ENCODE measurements around the gene NTRK2.
A peak's percentile ranks its signal among the peaks of the same experiment; 100 is the strongest.

The NTRK2 gene

DNA sequence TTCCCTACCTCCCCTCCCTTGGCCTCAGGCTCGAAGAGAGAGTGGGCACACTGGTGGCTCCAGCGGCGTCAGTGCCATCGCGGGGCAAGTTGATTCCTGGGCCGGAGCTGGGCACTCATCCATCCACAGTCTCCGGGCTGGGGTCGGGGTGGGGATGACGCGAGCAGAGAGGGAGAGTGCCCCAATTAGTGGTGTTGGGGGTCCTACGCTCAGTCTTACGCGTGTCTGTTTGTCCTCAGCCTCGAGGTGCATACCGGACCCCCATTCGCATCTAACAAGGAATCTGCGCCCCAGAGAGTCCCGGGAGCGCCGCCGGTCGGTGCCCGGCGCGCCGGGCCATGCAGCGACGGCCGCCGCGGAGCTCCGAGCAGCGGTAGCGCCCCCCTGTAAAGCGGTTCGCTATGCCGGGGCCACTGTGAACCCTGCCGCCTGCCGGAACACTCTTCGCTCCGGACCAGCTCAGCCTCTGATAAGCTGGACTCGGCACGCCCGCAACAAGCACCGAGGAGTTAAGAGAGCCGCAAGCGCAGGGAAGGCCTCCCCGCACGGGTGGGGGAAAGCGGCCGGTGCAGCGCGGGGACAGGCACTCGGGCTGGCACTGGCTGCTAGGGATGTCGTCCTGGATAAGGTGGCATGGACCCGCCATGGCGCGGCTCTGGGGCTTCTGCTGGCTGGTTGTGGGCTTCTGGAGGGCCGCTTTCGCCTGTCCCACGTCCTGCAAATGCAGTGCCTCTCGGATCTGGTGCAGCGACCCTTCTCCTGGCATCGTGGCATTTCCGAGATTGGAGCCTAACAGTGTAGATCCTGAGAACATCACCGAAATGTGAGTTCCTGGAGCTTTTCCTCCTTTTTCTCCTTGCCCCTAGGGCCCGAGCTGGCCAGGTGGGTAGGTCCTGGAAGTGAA, 861 bp downstream of the NTRK2 start:
- Mint-ChIP-seq H3K4me3 (no peak overlapping the region), H3K9me3 (peaks cover 4% of the 10 kb centered on the region in 2 donors), H3K36me3 (no peaks in the 10 kb centered on the region), H3K27me3 (peaks cover 53 to 79% of the 10 kb centered on the region in 2 donors), H3K4me1 (peaks cover 12 to 21% of the 10 kb centered on the region in 2 donors), H3K27ac (no peak overlapping the region)
- no peak for ATAC-seq (replicated peaks)
- DNase-seq: no peak

DNA sequence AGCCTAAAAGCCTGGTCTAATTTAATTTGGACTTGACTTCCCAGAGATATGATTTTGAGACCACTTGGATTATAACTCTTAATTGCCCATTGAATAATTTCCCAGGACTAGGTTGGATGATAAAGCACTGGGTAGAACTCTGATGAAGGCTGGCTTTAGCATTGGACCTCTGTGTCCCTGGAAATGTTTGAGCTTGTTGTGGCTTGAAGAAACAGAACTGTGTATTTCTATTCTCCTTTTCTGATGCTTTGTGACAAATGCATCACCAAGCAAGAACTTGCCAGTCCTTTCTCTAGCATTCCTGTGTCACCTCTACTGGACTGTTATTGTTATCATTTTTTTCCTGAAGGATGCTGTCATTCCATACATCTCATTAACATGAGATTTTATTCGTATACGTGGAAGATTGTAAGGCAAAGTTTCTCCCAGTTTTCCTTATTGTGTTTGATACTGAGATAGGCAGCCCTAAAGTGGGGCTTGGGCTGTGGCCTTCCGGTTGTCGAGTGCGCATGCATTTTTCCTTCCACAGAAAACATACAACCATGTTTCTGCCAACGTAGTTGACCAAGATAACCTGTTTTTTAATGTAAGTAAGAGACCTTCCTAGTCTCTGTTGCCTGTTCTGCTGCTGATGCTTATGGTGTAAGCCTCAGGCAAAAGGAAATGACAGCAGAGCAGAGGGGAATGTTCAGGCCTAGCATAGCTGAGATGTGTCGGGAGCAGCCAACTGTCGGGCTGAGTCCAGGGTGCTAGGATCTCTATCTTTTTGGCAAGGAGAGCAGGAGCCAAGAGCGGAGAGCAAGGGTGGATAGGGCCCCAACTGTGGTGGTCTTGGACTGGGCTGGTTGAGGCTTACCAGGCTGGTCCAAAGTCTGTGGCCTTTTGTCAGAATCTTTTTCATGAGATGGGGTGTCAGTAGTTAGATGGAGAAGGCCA, 2.3 kb downstream of the NTRK2 start:
- Mint-ChIP-seq H3K4me3 (no peak overlapping the region), H3K36me3 (no peaks in the 10 kb centered on the region), H3K27ac (no peak overlapping the region), H3K27me3 (peaks cover 41 to 66% of the 10 kb centered on the region in 2 donors), H3K9me3 (no peaks in the 10 kb centered on the region), H3K4me1 (peaks cover 12 to 21% of the 10 kb centered on the region in 2 donors)
- DNase-seq (no peak), ATAC-seq (replicated peaks) (no peak)

- Mint-ChIP-seq H3K9me3 (no peaks in the 10 kb centered on the region), H3K27me3 (peaks cover 26 to 63% of the 10 kb centered on the region in 2 donors), H3K4me1 (peaks cover 6 to 10% of the 10 kb centered on the region in 2 donors), H3K36me3 (no peaks in the 10 kb centered on the region), H3K27ac (no peak overlapping the region), H3K4me3 (no peak overlapping the region)
- ATAC-seq (replicated peaks): no peak
- DNase-seq: no peak
These were observed 4.3 kb downstream of the NTRK2 start for GRCh38 chr9:84673806-84674205.

DNA sequence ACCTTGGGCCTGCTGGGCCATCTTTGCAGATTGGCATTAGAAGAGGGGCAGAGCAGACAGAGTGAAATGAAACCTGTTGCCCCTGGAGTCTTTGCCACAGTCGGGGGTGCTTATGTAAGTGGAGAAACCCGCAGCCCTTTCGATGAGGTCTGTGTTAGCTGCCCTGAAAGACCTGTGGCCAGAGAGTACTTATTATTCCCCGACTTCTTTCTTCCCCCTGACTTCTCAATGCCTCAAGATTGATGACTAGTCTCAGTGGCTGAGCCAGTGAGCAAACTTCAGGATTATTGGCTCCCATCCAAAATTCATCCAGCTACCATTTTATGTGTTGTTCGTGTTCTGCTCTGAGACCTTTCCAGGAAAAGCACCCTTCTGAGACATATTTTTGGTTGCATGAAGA, 7.6 kb downstream of the NTRK2 start:
- Mint-ChIP-seq H3K27me3 (peaks cover 16 to 30% of the 10 kb centered on the region in 2 donors), H3K27ac (no peak overlapping the region), H3K4me1 (no peaks in the 10 kb centered on the region), H3K9me3 (no peaks in the 10 kb centered on the region), H3K4me3 (no peak overlapping the region), H3K36me3 (no peaks in the 10 kb centered on the region)
- DNase-seq: no peak
- ATAC-seq (replicated peaks): no peak

DNA sequence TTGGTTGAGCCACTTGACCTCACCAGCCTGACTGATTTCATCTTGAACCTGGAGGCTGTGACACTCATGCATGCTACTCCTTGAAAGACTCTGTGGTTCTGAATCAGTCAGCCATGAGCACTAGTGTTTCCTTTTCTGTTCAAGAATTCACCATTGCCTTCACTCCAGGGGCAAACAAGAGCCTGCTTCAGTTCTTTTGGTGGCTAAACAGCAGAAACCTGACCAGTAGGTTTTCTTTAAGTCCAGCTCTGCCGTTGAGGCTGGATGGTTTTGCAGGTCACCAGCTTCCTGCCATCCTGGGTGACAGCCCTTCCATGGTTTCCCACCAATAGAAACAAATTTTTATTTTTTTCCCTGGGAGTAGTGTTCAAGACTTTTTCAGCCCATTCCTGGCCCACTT, 10.0 kb downstream of the NTRK2 start:
- no peaks in the 10 kb centered on the region for H3K4me1 Mint-ChIP-seq
- ATAC-seq (replicated peaks): no peak
- no peak overlapping the region for H3K4me3 Mint-ChIP-seq

DNA sequence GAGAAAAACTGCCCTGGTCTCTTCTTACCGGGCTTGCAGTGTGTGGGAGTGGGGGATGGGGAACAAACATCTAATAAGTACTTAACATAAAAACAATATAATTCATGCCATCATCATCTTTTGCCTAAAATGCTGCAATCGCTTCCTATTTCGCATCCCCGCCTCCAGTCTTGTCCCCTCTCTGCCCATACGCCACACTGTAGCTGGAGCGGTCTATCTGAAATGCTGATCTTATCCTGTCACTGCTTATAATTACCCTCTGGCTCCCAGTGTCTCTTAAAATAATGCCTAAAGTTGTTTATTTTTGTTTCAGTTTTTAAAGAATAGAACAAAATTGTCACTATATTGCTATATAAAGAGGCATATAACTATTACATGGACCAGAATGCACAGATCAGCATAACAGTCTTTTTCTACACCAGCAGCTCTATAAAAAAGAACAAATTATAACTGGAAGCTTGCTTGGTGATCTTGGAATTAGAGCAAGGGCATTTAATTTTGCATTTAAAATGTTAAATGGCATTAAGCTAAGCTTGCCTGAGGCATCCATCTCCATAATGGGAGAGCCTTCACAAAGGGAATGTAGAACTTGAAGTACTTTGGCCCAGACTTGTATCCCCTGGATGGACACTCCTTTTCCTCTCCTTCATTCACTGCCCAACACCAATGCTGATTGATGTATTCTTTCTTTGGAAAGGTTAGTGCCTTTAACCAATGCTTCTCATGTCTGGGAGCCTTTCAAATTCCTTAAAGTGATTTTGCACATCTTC, 12.2 kb downstream of the NTRK2 start:
- no peaks in the 10 kb centered on the region for H3K4me1 Mint-ChIP-seq
- DNase-seq: no peak
- no peaks in the 10 kb centered on the region for H3K36me3 Mint-ChIP-seq
- no peak for ATAC-seq (replicated peaks)
- no peak overlapping the region for H3K4me3 Mint-ChIP-seq
- peaks cover 7 to 12% of the 10 kb centered on the region in 2 donors for H3K27me3 Mint-ChIP-seq
- no peaks in the 10 kb centered on the region for H3K9me3 Mint-ChIP-seq
- no peak overlapping the region for H3K27ac Mint-ChIP-seq

More for the DNA sequence above, 10.0 kb downstream of the NTRK2 start:
- no peak overlapping the region for H3K27ac Mint-ChIP-seq
- H3K27me3 Mint-ChIP-seq: peaks cover 7 to 12% of the 10 kb centered on the region in 2 donors
- no peak for DNase-seq
- H3K9me3 Mint-ChIP-seq: no peaks in the 10 kb centered on the region
- H3K36me3 Mint-ChIP-seq: no peaks in the 10 kb centered on the region

GRCh38 chr9:84686068-84686467, 16.5 kb downstream of the NTRK2 start:
- no peak overlapping the region for H3K4me3 Mint-ChIP-seq
- no peaks in the 10 kb centered on the region for H3K36me3 Mint-ChIP-seq
- H3K4me1 Mint-ChIP-seq: no peaks in the 10 kb centered on the region
- no peaks in the 10 kb centered on the region for H3K27me3 Mint-ChIP-seq
- H3K27ac Mint-ChIP-seq: no peak overlapping the region
- H3K9me3 Mint-ChIP-seq: no peaks in the 10 kb centered on the region
- ATAC-seq (replicated peaks) (no peak), DNase-seq (no peak)

- ATAC-seq (replicated peaks): no peak
- no peaks in the 10 kb centered on the region for H3K4me1 Mint-ChIP-seq
- no peak for DNase-seq
- H3K36me3 Mint-ChIP-seq: no peaks in the 10 kb centered on the region
- H3K27ac Mint-ChIP-seq: no peak overlapping the region
- H3K27me3 Mint-ChIP-seq: peaks cover 0 to 2% of the 10 kb centered on the region in 2 donors
- no peaks in the 10 kb centered on the region for H3K9me3 Mint-ChIP-seq
- H3K4me3 Mint-ChIP-seq: no peak overlapping the region
These were observed 19.4 kb downstream of the NTRK2 start for GRCh38 chr9:84688956-84689355.

- Mint-ChIP-seq H3K4me1 (no peaks in the 10 kb centered on the region), H3K27ac (no peak overlapping the region), H3K36me3 (no peaks in the 10 kb centered on the region), H3K9me3 (no peaks in the 10 kb centered on the region), H3K4me3 (no peak overlapping the region), H3K27me3 (peaks cover under 1 to 4% of the 10 kb centered on the region in 2 donors)
- no peak for DNase-seq
- ATAC-seq (replicated peaks): no peak
These were observed 22.1 kb downstream of the NTRK2 start for GRCh38 chr9:84691634-84692033.

- no peak for ATAC-seq (replicated peaks)
- no peak overlapping the region for H3K27ac Mint-ChIP-seq
These were observed 24.7 kb downstream of the NTRK2 start for GRCh38 chr9:84694248-84694647.

GRCh38 chr9:84697042-84697441, 27.5 kb downstream of the NTRK2 start:
- H3K27me3 Mint-ChIP-seq: peaks cover 11 to 30% of the 10 kb centered on the region in 2 donors
- no peak overlapping the region for H3K27ac Mint-ChIP-seq
- DNase-seq: no peak
- ATAC-seq (replicated peaks): no peak
- H3K36me3 Mint-ChIP-seq: no peaks in the 10 kb centered on the region
- H3K4me1 Mint-ChIP-seq: peaks cover 3 to 8% of the 10 kb centered on the region in 2 donors
- no peak overlapping the region for H3K4me3 Mint-ChIP-seq
- H3K9me3 Mint-ChIP-seq: no peaks in the 10 kb centered on the region

More at GRCh38 chr9:84694248-84694647, 24.7 kb downstream of the NTRK2 start:
- no peak for DNase-seq
- no peaks in the 10 kb centered on the region for H3K9me3 Mint-ChIP-seq
- peaks cover 4 to 11% of the 10 kb centered on the region in 2 donors for H3K27me3 Mint-ChIP-seq
- H3K4me1 Mint-ChIP-seq: no peaks in the 10 kb centered on the region
- no peak overlapping the region for H3K4me3 Mint-ChIP-seq
- no peaks in the 10 kb centered on the region for H3K36me3 Mint-ChIP-seq

DNA sequence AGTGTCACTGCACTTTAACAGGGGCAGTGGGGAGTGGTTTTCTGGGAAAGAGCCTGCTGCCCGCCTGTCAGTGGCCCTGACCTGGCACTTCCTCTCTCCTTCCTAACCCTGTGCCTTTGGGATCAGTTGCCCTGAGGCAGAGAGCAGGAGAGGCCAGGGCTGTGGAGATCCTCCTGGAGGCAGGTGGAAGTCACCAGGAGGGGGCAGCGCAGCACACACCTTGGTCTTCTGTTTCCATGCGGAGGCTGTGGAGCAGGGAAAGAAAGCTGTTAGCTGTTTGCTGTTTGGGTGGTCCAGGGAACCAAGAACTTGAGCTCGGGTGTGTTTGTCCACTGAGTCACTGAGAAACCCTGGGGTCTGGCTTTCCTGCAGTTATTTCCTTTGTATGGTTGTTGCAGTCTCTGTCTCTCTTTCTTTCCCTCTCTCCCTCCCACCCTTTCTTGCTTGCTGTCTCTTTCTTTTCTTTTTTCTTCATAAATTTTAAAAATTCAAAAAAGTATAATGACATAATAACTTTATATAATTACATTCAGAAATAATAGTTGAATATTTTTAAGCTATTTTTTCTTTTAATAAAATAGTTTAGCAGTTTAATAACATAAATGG, 28.1 kb downstream of the NTRK2 start:
- Mint-ChIP-seq H3K9me3 (no peaks in the 10 kb centered on the region), H3K36me3 (no peaks in the 10 kb centered on the region), H3K27ac (no peak overlapping the region), H3K4me1 (peaks cover 4 to 8% of the 10 kb centered on the region in 2 donors), H3K27me3 (peaks cover 14 to 31% of the 10 kb centered on the region in 2 donors), H3K4me3 (no peak overlapping the region)
- peak; percentile 21 for DNase-seq
- ATAC-seq (replicated peaks): peak; percentile 58 to 76

DNA sequence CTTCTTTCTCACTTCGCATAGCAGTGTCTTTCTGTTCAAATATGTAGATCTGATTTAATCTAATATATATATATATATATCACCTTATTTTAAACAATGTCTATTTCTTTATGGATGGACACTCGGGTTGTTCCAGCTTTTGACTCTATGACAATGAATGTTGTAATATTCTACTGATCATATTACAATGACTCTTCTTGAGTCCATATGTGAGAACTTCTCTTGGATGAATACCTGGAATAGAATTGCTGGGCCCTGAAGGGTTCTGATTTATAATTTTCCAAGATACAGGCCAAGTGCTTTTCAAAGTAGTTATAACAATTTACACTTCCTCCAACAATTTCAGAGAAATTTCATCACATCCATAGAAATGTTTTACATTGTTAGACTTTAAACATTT, 28.8 kb downstream of the NTRK2 start:
- no peaks in the 10 kb centered on the region for H3K9me3 Mint-ChIP-seq
- DNase-seq (no peak), ATAC-seq (replicated peaks) (no peak)
- no peak overlapping the region for H3K4me3 Mint-ChIP-seq
- no peak overlapping the region for H3K27ac Mint-ChIP-seq
- peaks cover 4 to 8% of the 10 kb centered on the region in 2 donors for H3K4me1 Mint-ChIP-seq
- peaks cover 17 to 35% of the 10 kb centered on the region in 2 donors for H3K27me3 Mint-ChIP-seq
- no peaks in the 10 kb centered on the region for H3K36me3 Mint-ChIP-seq
